ENCODE measurements around the gene NRF1. TPM values are rescaled to one million over a fixed set of nuclear protein-coding genes. Genes with fewer than 3 reads are reported as not detected.

Gene NRF1
- total and polyA plus RNA-seq, 2 of the 8 experiments (the other 6 are each of a cell fraction or from before 2014, with no cell fraction given), result 18.2 to 21.4 TPM

DNA sequence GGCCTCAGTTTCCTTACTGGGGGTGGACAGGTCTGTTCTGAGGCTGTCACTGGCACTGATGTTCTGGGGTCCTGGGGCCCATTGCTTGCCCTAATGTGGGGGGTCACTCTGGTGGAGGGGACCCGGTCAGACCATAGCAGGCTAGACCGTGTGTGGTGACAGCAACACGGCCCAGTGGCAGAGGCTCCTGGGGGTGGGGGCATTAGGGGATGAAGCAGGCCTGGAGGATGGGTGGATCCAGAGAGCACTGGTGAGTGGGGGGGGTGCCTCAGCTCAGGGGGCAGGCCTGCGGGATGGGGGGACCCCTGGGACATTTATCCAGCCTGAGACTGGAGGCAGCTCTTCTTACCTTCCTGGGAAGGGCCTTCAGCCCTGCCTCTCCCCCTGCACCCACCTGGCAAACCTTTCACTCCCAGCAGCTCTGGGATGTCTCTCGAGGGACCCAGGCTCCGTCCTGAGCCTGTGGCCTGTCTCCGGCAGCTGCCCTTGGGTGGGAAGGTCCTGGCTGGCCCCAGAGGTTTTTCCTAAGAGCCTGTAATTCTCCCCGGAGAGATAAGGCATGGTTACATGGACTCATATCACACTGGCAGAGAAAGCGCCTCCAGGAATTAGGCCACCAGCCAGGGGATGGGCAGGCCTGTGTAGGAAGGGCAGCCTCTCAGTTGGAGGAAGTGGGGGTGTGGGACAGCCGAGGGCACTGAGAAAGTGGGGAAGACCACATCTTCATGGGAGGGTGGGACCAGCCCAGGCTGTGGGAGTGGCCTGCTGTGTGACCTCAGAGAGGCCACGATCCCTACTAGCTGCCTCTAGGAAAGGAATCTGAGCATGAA lies 193.6 kb downstream of the NRF1 start (continued):
- no peak for TF ChIP-seq SP2 (IDR thresholded peaks at IDR 0.05; ENCODE audit: low read length)
- no peak for TF ChIP-seq KDM1A (IDR thresholded peaks at IDR 0.05; ENCODE audit: borderline replicate concordance, low read length)
- TF ChIP-seq YY1 (IDR thresholded peaks at IDR 0.05; ENCODE audit: low read depth, low read length), result no peak
- TF ChIP-seq CREB1 (IDR thresholded peaks at IDR 0.05), result no peak
- TF ChIP-seq BRCA1 (IDR thresholded peaks at IDR 0.05; ENCODE audit: low read depth, low read length), result no peak
- no peak for TF ChIP-seq SIN3A (conservative IDR thresholded peaks at IDR 0.05 in 1 of 2, IDR thresholded peaks at IDR 0.05 in 1 of 2; ENCODE audit: low read depth in 1 of 2, low read length in 2 of 2)
- no peak for TF ChIP-seq TBP (IDR thresholded peaks at IDR 0.05; ENCODE audit: low read depth, low read length)
- TF ChIP-seq JUND (IDR thresholded peaks at IDR 0.05; ENCODE audit: low read length), result no peak
- no peak for TF ChIP-seq RAD21 (IDR thresholded peaks at IDR 0.05 in 1 of 2, conservative IDR thresholded peaks at IDR 0.05 in 1 of 2; ENCODE audit: low read depth in 2 of 2, low read length in 2 of 2)

MicroRNAs encoded within 50 kb of the gene (microRNA counts, 767-probe panel; counts per million panel counts)
- microRNA hsa-miR-182-5p (879 counts per million, percentile 95 among the panel's probes with 10 or more counts), microRNA hsa-miR-183-5p (879 counts per million, percentile 95 among the panel's probes with 10 or more counts), microRNA hsa-miR-96-5p (879 counts per million, percentile 95 among the panel's probes with 10 or more counts)

Small RNA genes lying within 50 kb of the gene (microRNA-seq; reads per million reads assigned to microRNA genes)
- gene MIR182 (ENCODE audit: borderline microRNAs expressed in 2 of 2, borderline number of aligned reads in 2 of 2, borderline replicate concordance in 1 of 2) (850 to 1,024 reads per million in 2 experiments), gene MIR183 (ENCODE audit: borderline microRNAs expressed in 2 of 2, borderline number of aligned reads in 2 of 2, borderline replicate concordance in 1 of 2) (601 to 607 reads per million in 2 experiments), gene MIR96 (ENCODE audit: borderline microRNAs expressed in 2 of 2, borderline number of aligned reads in 2 of 2, borderline replicate concordance in 1 of 2) (91.6 to 205 reads per million in 2 experiments)

Small RNA genes lying within 50 kb of the gene (small RNA-seq; reads per million reads assigned to genes)
- gene MIR182 (ENCODE audit: insufficient read depth) (66,041 reads per million, percentile 100 among the genes with 10 or more reads in this experiment), gene MIR183 (ENCODE audit: insufficient read depth) (6,311 reads per million, percentile 100 among the genes with 10 or more reads in this experiment), gene MIR96 (ENCODE audit: insufficient read depth) (95.0 reads per million, percentile 97 among the genes with 10 or more reads in this experiment)

Other genes starting within 250 kb of the NRF1 start
- gene STRIP2, start 177.3 kb upstream of the NRF1 start, total RNA-seq (2021; fragmentation: NEBNext Ultra II Directional; extraction: Animal tissue kit (Norgen Biotek cat#: 25700)), result 7.9 and 8.2 TPM in 2 replicates
- 4.5 and 5.3 TPM in 2 replicates for gene STRIP2, start 177.3 kb upstream of the NRF1 start, polyA plus RNA-seq (2011; rRNA removed)
- gene SMKR1, start 109.2 kb upstream of the NRF1 start, total RNA-seq (2021; fragmentation: NEBNext Ultra II Directional; extraction: Animal tissue kit (Norgen Biotek cat#: 25700)), result 0.39 and 1.2 TPM in 2 replicates
- gene SMKR1, start 109.2 kb upstream of the NRF1 start, polyA plus RNA-seq (2011; rRNA removed), result 0.31 and 1.6 TPM in 2 replicates